CD4-positive, alpha-beta T cell treated with Interleukin-12 subunit alpha and Interleukin-12 subunit beta, for 1 hour (primary cell): ENCODE measurements around the gene HMCES.

ENCODE experiments used
- DNase-seq: peaks from one replicate; pipeline ENCODE4 v3.0.0-alpha.2; 2020

HMCES gene

GRCh38 chr3:129305592-129306091 is 27.0 kb downstream of the HMCES start:
- DNase-seq = peak; percentile 39

- DNase-seq = no peak
Measured at GRCh38 chr3:129308636-129309035, 30.0 kb downstream of the HMCES start.

GRCh38 chr3:129310111-129311011 is 31.7 kb downstream of the HMCES start:
- no peak for DNase-seq

- DNase-seq = no peak
Measured at GRCh38 chr3:129311054-129311902, 32.6 kb downstream of the HMCES start.

- DNase-seq = no peak
Measured at GRCh38 chr3:129312021-129312639, 33.5 kb downstream of the HMCES start.

GRCh38 chr3:129312671-129313414 is 34.2 kb downstream of the HMCES start:
- no peak for DNase-seq

GRCh38 chr3:129313415-129313664 is 34.7 kb downstream of the HMCES start:
- DNase-seq = no peak

GRCh38 chr3:129313665-129314385 is 35.2 kb downstream of the HMCES start:
- peak; percentile 26 for DNase-seq

GRCh38 chr3:129314386-129315222 is 35.9 kb downstream of the HMCES start:
- DNase-seq = peak; percentile 71

GRCh38 chr3:129315223-129315997 is 36.7 kb downstream of the HMCES start:
- DNase-seq = peak; percentile 48

- no peak for DNase-seq
Measured at GRCh38 chr3:129315998-129316247, 37.3 kb downstream of the HMCES start.

- DNase-seq = peak; percentile 91
Measured at GRCh38 chr3:129316248-129317013, 37.8 kb downstream of the HMCES start.

- no peak for DNase-seq
Measured at GRCh38 chr3:129317014-129317771, 38.5 kb downstream of the HMCES start.

GRCh38 chr3:129317848-129318247 is 39.2 kb downstream of the HMCES start:
- no peak for DNase-seq

- no peak for DNase-seq
Measured at GRCh38 chr3:129318921-129319320, 40.3 kb downstream of the HMCES start.

GRCh38 chr3:129320261-129320660 is 41.6 kb downstream of the HMCES start:
- no peak for DNase-seq

- no peak for DNase-seq
Measured at GRCh38 chr3:129320825-129321487, 42.3 kb downstream of the HMCES start.

GRCh38 chr3:129321887-129322286 is 43.2 kb downstream of the HMCES start:
- no peak for DNase-seq
